ENCODE data around the gene TTLL9.

TTLL9 gene

GRCh38 chr20:31906001-31906400 lies 35.6 kb downstream of the TTLL9 start:
- no peak overlapping the region for H3K4me3 ChIP-seq (ENCODE audit: low read depth, low read length)
- no peak for TF ChIP-seq POLR2A (IDR thresholded peaks at IDR 0.05; ENCODE audit: extremely low read depth, insufficient read length)
- DNase-seq (ENCODE audit: low read depth) = no peak

- no peak for DNase-seq (ENCODE audit: low read depth)
- TF ChIP-seq MAX (IDR thresholded peaks at IDR 0.05; ENCODE audit: low read depth, low read length) (no peak), POLR2A (IDR thresholded peaks at IDR 0.05; ENCODE audit: extremely low read depth, insufficient read length) (no peak), CTCF (IDR thresholded peaks at IDR 0.05; ENCODE audit: low read depth, low read length) (no peak), MYC (IDR thresholded peaks at IDR 0.05; ENCODE audit: low read depth, low read length) (no peak)
- no peak overlapping the region for H3K4me3 ChIP-seq (ENCODE audit: low read depth, low read length)
Measured at GRCh38 chr20:31907046-31907445, 36.6 kb downstream of the TTLL9 start.

- DNase-seq (ENCODE audit: low read depth) = no peak
- no peak for TF ChIP-seq CTCF (IDR thresholded peaks at IDR 0.05; ENCODE audit: low read depth, low read length)
- no peak for TF ChIP-seq POLR2A (IDR thresholded peaks at IDR 0.05; ENCODE audit: extremely low read depth, insufficient read length)
- H3K4me3 ChIP-seq (ENCODE audit: low read depth, low read length) = no peak overlapping the region
Measured at GRCh38 chr20:31908016-31908415, 37.6 kb downstream of the TTLL9 start.

GRCh38 chr20:31908424-31908823 lies 38.0 kb downstream of the TTLL9 start:
- TF ChIP-seq CTCF (IDR thresholded peaks at IDR 0.05; ENCODE audit: low read depth, low read length) (no peak), MYC (IDR thresholded peaks at IDR 0.05; ENCODE audit: low read depth, low read length) (no peak), POLR2A (IDR thresholded peaks at IDR 0.05; ENCODE audit: extremely low read depth, insufficient read length) (no peak), MAX (IDR thresholded peaks at IDR 0.05; ENCODE audit: low read depth, low read length) (no peak)
- DNase-seq (ENCODE audit: low read depth) = no peak
- no peak overlapping the region for H3K4me3 ChIP-seq (ENCODE audit: low read depth, low read length)

- no peak overlapping the region for H3K4me3 ChIP-seq (ENCODE audit: low read depth, low read length)
- no peak for DNase-seq (ENCODE audit: low read depth)
- TF ChIP-seq POLR2A (IDR thresholded peaks at IDR 0.05; ENCODE audit: extremely low read depth, insufficient read length) (no peak), MYC (IDR thresholded peaks at IDR 0.05; ENCODE audit: low read depth, low read length) (no peak), MAX (IDR thresholded peaks at IDR 0.05; ENCODE audit: low read depth, low read length) (no peak), CTCF (IDR thresholded peaks at IDR 0.05; ENCODE audit: low read depth, low read length) (no peak)
Measured at GRCh38 chr20:31909253-31910070, 39.0 kb downstream of the TTLL9 start.

- no peak for TF ChIP-seq POLR2A (IDR thresholded peaks at IDR 0.05; ENCODE audit: extremely low read depth, insufficient read length)
- TF ChIP-seq CTCF (IDR thresholded peaks at IDR 0.05; ENCODE audit: low read depth, low read length) = no peak
- no peak for TF ChIP-seq MAX (IDR thresholded peaks at IDR 0.05; ENCODE audit: low read depth, low read length)
- TF ChIP-seq MYC (IDR thresholded peaks at IDR 0.05; ENCODE audit: low read depth, low read length) = no peak
- no peak for DNase-seq (ENCODE audit: low read depth)
- no peak overlapping the region for H3K4me3 ChIP-seq (ENCODE audit: low read depth, low read length)
Measured at GRCh38 chr20:31910071-31910803, 39.8 kb downstream of the TTLL9 start.

Measured in NB4 (cell line).